PC-9 (cell line): ENCODE measurements around the gene RNF144A. TPM values are rescaled to one million over a fixed set of nuclear protein-coding genes. Genes with fewer than 3 reads are reported as not detected.

Experiments
- BruUV-seq: library from RNA; stranded (reverse); fragments of 400-500 nt; replicated peaks from 2 replicates; lab custom pipeline; 2021; lab: Mats Ljungman, UMichigan
- CTCF ChIA-PET: fragments of 300-600 bp; sonication (Branson Sonifier 250); formaldehyde crosslinking; loops from one replicate; lab custom pipeline; 2022; ENCODE audit warnings: antibody characterized with exemption; lab: Charles Lee
- POLR2A ChIA-PET: fragments of 300-600 bp; sonication (Branson Sonifier 250); formaldehyde crosslinking; loops from one replicate; lab custom pipeline; 2022; ENCODE audit warnings: antibody characterized with exemption; ENCODE audit not compliant: unreplicated experiment; lab: Charles Lee
- DNase-seq, 2 experiments: peaks; one replicate each; pipeline versions ENCODE4 v3.0.0 to v3.0.0-alpha.2; 2015 to 2022; ENCODE audit warnings: mixed read lengths in 1 of 2
- H2AFZ ChIP-seq: fragments of 200-600 bp; sonication (generic); 2 replicates; pipeline ENCODE4 v1.8.1; 2017; ENCODE audit warnings: antibody characterized with exemption
- H3F3A ChIP-seq: fragments of 200-600 bp; sonication (generic); 2 replicates; pipeline ENCODE4 v1.8.1; 2017; ENCODE audit warnings: antibody characterized with exemption, mild to moderate bottlenecking, low read depth; ENCODE audit not compliant: insufficient read depth
- H3K27ac ChIP-seq: fragments of 200-600 bp; sonication (generic); 2 replicates; pipeline ENCODE4 v1.6.1; 2016; ENCODE audit warnings: mixed run types
- H3K27me3 ChIP-seq: fragments of 200-600 bp; sonication (generic); 2 replicates; pipeline ENCODE4 v1.6.1; 2016; ENCODE audit warnings: low read depth, mixed run types; ENCODE audit not compliant: insufficient read depth
- H3K36me3 ChIP-seq: fragments of 200-600 bp; sonication (generic); 2 replicates; pipeline ENCODE4 v1.6.1; 2016; ENCODE audit warnings: low read depth, mixed run types
- H3K4me1 ChIP-seq: fragments of 200-600 bp; sonication (generic); replicated peaks from 2 replicates; pipeline ENCODE4 v1.6.1; 2016; ENCODE audit warnings: mixed run types; ENCODE audit not compliant: insufficient read depth
- H3K4me2 ChIP-seq: fragments of 200-600 bp; sonication (generic); 2 replicates; pipeline ENCODE4 v1.6.1; 2017; ENCODE audit warnings: mixed run types
- H3K4me3 ChIP-seq: fragments of 200-600 bp; sonication (generic); 2 replicates; pipeline ENCODE4 v1.6.1; 2016; ENCODE audit warnings: mixed run types
- H3K79me2 ChIP-seq: fragments of 200-600 bp; sonication (generic); 2 replicates; pipeline ENCODE4 v1.6.1; 2017; ENCODE audit warnings: low read depth, mixed run types
- H3K9me2 ChIP-seq: fragments of 200-600 bp; sonication (generic); 2 replicates; pipeline ENCODE4 v1.8.1; 2017; ENCODE audit warnings: mild to moderate bottlenecking; ENCODE audit not compliant: insufficient read depth
- H3K9me3 ChIP-seq: fragments of 200-600 bp; sonication (generic); 2 replicates; pipeline ENCODE4 v1.8.1; 2016; ENCODE audit warnings: low read depth; ENCODE audit not compliant: insufficient read depth
- H4K20me1 ChIP-seq: fragments of 200-600 bp; sonication (generic); 2 replicates; pipeline ENCODE4 v1.8.1; 2017; ENCODE audit not compliant: insufficient read depth
- CTCF ChIP-seq: fragments of 200-600 bp; sonication (generic); conservative IDR thresholded peaks from 2 replicates; pipeline ENCODE4 v1.6.1; 2017; ENCODE audit warnings: mixed run types, antibody characterized with exemption, mild to moderate bottlenecking, moderate library complexity
- EZH2 ChIP-seq: fragments of 200-600 bp; sonication (generic); IDR thresholded peaks from 2 replicates; pipeline ENCODE4 v1.8.0; 2017; ENCODE audit warnings: antibody characterized with exemption, low read depth
- intact Hi-C: fragments of 100-400 bp; cut with micrococcal nuclease; formaldehyde crosslinking; loops from one replicate; pipeline ENCODE4 v1.10.0; 2022; ENCODE audit not compliant: unreplicated experiment
- total RNA-seq: library from RNA; stranded (reverse); gene quantifications from 2 replicates; pipeline ENCODE4 v1.2.3, GENCODE V29; 2021

RNF144A gene
- total RNA-seq, 1 experiment from 2014 or later, result 0.94 TPM

DNA sequence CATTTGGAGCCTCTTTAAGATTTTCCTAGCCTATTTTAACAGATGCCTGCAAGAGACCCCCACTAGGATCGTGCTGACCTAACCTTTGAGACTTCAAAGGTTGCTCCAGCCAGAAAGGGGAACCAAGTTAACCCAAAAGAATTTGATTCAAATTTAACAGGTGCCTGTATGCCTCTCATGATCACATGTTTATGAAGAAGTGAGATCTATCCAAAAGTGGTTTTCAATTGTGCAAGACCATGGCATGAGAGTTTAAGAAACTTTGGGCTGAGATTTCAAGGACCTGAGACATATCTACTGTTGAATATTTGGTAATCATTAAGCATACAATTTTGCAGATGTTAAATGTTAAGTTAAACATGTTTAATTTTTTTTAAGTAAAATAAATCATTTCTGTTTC, 40.9 kb upstream of the RNF144A start:
- Histone ChIP-seq H3K9me3 (no peaks in the 10 kb centered on the region), H3K36me3 (no peaks in the 10 kb centered on the region), H3K9me2 (no peaks in the 10 kb centered on the region), H3K4me1 (no peaks in the 10 kb centered on the region), H3K79me2 (no peaks in the 10 kb centered on the region), H2AFZ (no peak overlapping the region), H3K27me3 (peaks cover 14% of the 10 kb centered on the region; the same call in 1 of the 2 replicates), H3K4me3 (no peak overlapping the region), H3K4me2 (no peak overlapping the region), H3F3A (no peaks in the 10 kb centered on the region), H4K20me1 (no peaks in the 10 kb centered on the region), H3K27ac (no peak overlapping the region)
- no peak for DNase-seq
- no TSS peak for BruUV-seq
- POLR2A ChIA-PET, result no interaction called here
- intact Hi-C loops, result no loop called here
- TF ChIP-seq CTCF, result no peak
- TF ChIP-seq EZH2, result no peak
- CTCF ChIA-PET, result no interaction called here

DNA sequence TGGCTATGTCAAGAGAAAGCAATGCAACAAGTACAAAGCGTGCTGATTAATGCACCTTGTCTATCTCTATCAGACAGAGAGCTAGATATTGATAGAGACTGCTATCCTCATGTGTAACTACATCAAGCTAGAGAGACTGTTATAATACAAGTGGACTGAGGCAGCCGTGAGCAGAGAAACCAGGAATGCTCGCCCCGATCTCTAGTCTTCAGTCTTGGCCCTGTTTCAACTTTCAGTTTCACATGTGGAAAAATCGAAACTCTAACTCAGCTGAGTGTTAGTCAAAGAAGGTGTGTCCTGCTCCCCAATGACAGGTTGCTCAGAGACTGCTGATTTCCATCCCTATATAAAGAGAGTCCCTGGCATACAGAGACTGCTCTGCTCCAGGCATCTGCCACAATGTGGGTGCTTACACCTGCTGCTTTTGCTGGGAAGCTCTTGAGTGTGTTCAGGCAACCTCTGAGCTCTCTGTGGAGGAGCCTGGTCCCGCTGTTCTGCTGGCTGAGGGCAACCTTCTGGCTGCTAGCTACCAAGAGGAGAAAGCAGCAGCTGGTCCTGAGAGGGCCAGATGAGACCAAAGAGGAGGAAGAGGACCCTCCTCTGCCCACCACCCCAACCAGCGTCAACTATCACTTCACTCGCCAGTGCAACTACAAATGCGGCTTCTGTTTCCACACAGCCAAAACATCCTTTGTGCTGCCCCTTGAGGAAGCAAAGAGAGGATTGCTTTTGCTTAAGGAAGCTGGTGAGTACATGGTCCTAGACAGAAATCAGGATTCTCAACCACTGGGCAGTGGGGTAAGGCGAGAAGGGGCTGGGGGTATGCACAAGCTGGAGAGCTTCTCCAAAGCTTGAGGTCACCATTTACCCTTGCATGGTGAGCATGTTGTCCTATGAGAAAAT, 39.6 kb upstream of the RNF144A start, which contains the start of gene RSAD2:
Gene RSAD2 (plus strand): TSS at position 376 of the 903 bp plus-strand sequence. CDS start 24 bp downstream, at position 400.
- ChIA-PET CTCF (no interaction called here), POLR2A (no interaction called here)
- TF ChIP-seq EZH2 (no peak), CTCF (no peak)
- Histone ChIP-seq H3K36me3 (no peaks in the 10 kb centered on the region), H3K9me3 (no peaks in the 10 kb centered on the region), H3K27ac (no peak within 1 kb of the TSS), H3K4me2 (peak within 1 kb of the TSS; percentile 64), H3F3A (no peaks in the 10 kb centered on the region), H3K79me2 (no peaks in the 10 kb centered on the region), H3K4me3 (peak within 1 kb of the TSS; percentile 34; the same call in 1 of the 2 replicates), H3K4me1 (no peaks in the 10 kb centered on the region), H3K27me3 (peaks cover 14% of the 10 kb centered on the region; the same call in 1 of the 2 replicates), H3K9me2 (no peaks in the 10 kb centered on the region), H4K20me1 (no peaks in the 10 kb centered on the region), H2AFZ (no peak within 1 kb of the TSS)
- DNase-seq, result no peak
- BruUV-seq, result no TSS peak
- intact Hi-C loops, result no loop called here

GRCh38 chr2:6878549-6878948, 38.7 kb upstream of the RNF144A start:
- intact Hi-C loops, result no loop called here
- Histone ChIP-seq H3K4me1 (no peaks in the 10 kb centered on the region), H3K4me3 (no peak overlapping the region), H3K4me2 (no peak overlapping the region), H3K27me3 (peaks cover 17% of the 10 kb centered on the region; the same call in 1 of the 2 replicates), H4K20me1 (no peaks in the 10 kb centered on the region), H2AFZ (no peak overlapping the region), H3K9me3 (no peaks in the 10 kb centered on the region), H3F3A (no peaks in the 10 kb centered on the region), H3K9me2 (no peaks in the 10 kb centered on the region), H3K27ac (no peak overlapping the region), H3K79me2 (no peaks in the 10 kb centered on the region), H3K36me3 (no peaks in the 10 kb centered on the region)
- POLR2A ChIA-PET, result no interaction called here
- CTCF ChIA-PET, result no interaction called here
- no TSS peak for BruUV-seq
- no peak for DNase-seq
- TF ChIP-seq CTCF, result no peak
